HCT116 (cell line): ENCODE data around the gene P2RY14. TPM values are rescaled to one million over a fixed set of nuclear protein-coding genes. Genes with fewer than 3 reads are reported as not detected.

Experiments used
- ATAC-seq: fragments of 200-7000 bp; cut with Tn5 transposase; 2 replicates; pipeline ENCODE4 v1.9.1; 2020; ENCODE audit warnings: mild to moderate bottlenecking, moderate library complexity
- BruUV-seq: library from RNA; stranded (reverse); fragments of 400-500 nt; replicated peaks from 2 replicates; lab custom pipeline; 2021; lab: Mats Ljungman, UMichigan
- CTCF ChIA-PET: fragments of 300-600 bp; sonication (Branson Sonifier 250); formaldehyde crosslinking; loops from one replicate; lab custom pipeline; 2021; ENCODE audit warnings: antibody characterized with exemption; lab: Charles Lee
- POLR2A ChIA-PET: fragments of 300-600, 350-600 bp; sonication (Branson Sonifier 250); formaldehyde crosslinking; loops from one replicate; lab custom pipeline; 2021; ENCODE audit warnings: antibody characterized with exemption; lab: Charles Lee
- RAD21 ChIA-PET, 2 experiments: fragments of 300-600 bp; sonication (Branson Sonifier 250); formaldehyde crosslinking; loops; one replicate each; lab custom pipeline; 2023; ENCODE audit warnings: low total read pairs in 2 of 2; ENCODE audit not compliant: uncharacterized antibody in 2 of 2, unreplicated experiment in 2 of 2, low non-redundant PET in 1 of 2; lab: Charles Lee
- DNase-seq: peaks from one replicate; pipeline ENCODE4 v3.0.0-alpha.2; 2010; ENCODE audit warnings: low read depth, low spot score
- H2AFZ ChIP-seq: fragments of 200-600 bp; shearing (Covaris generic), sonication (generic); 2 replicates; pipeline ENCODE4 v1.6.1; 2017; ENCODE audit warnings: low read depth, mixed run types, mixed read lengths, antibody characterized with exemption, low read length; ENCODE audit not compliant: poor library complexity, severe bottlenecking
- H3K27ac ChIP-seq: 2 replicates; pipeline ENCODE4 v1.5.1; 2012; ENCODE audit warnings: low read depth, low read length
- H3K27me3 ChIP-seq: fragments of 200-600 bp; sonication (generic); 2 replicates; pipeline ENCODE4 v1.6.1; 2016; ENCODE audit warnings: mixed run types, low read length, mixed read lengths; ENCODE audit not compliant: insufficient read depth
- H3K36me3 ChIP-seq, 2 experiments: fragments of 200-500 bp in 1 of 2; fragments of 200-600 bp in 1 of 2; sonication (Bioruptor generic) in 1 of 2; sonication (generic) in 1 of 2; 2 replicates each; pipeline versions ENCODE4 v1.5.1 to v1.6.1; 2014 to 2016; ENCODE audit warnings: low read length in 2 of 2, inconsistent platforms in 1 of 2, mixed read lengths in 1 of 2, mixed run types in 1 of 2; ENCODE audit not compliant: insufficient read depth in 2 of 2, control insufficient read depth in 1 of 2
- H3K4me1 ChIP-seq, 2 experiments: fragments of 200-600 bp in 1 of 2; sonication (generic) in 1 of 2; 2 replicates each; pipeline versions ENCODE4 v1.5.1 to v1.6.1; 2012 to 2017; ENCODE audit warnings: low read length in 2 of 2, inconsistent platforms in 1 of 2, mild to moderate bottlenecking in 1 of 2, mixed read lengths in 1 of 2, mixed run types in 1 of 2, moderate library complexity in 1 of 2; ENCODE audit not compliant: insufficient read depth in 2 of 2, control insufficient read depth in 1 of 2
- H3K4me2 ChIP-seq: fragments of 200-600 bp; sonication (generic); 2 replicates; pipeline ENCODE4 v1.6.1; 2017; ENCODE audit warnings: mixed run types, low read length, mixed read lengths
- H3K4me3 ChIP-seq, 2 experiments: fragments of 200-600 bp in 1 of 2; sonication (generic) in 1 of 2; replicated peaks in 1 of 2; 2 replicates each; pipeline ENCODE4 v1.5.1; 2011 to 2016; ENCODE audit warnings: low read length in 2 of 2, control low read depth in 1 of 2, low read depth in 1 of 2, mild to moderate bottlenecking in 1 of 2, mixed read lengths in 1 of 2, mixed run types in 1 of 2
- H3K79me2 ChIP-seq: fragments of 200-600 bp; sonication (generic); 2 replicates; pipeline ENCODE4 v1.6.1; 2017; ENCODE audit warnings: mild to moderate bottlenecking, mixed run types, low read length, moderate library complexity, mixed read lengths; ENCODE audit not compliant: insufficient read depth
- H3K9ac ChIP-seq: fragments of 200-600 bp; sonication (generic); 2 replicates; pipeline ENCODE4 v1.6.1; 2016; ENCODE audit warnings: low read length, mixed read lengths
- H3K9me2 ChIP-seq: fragments of 200-600 bp; sonication (generic), shearing (Covaris generic); 2 replicates; pipeline ENCODE4 v1.6.1; 2017; ENCODE audit warnings: mixed run types, mild to moderate bottlenecking, moderate library complexity; ENCODE audit not compliant: insufficient read depth
- H3K9me3 ChIP-seq, 2 experiments: fragments of 200-500 bp in 1 of 2; fragments of 200-600 bp in 1 of 2; sonication (Bioruptor generic) in 1 of 2; sonication (generic) in 1 of 2; 2 replicates each; pipeline ENCODE4 v1.6.1; 2014 to 2017; ENCODE audit warnings: low read length in 2 of 2, mixed read lengths in 2 of 2, inconsistent platforms in 1 of 2, low read depth in 1 of 2, mild to moderate bottlenecking in 1 of 2, mixed run types in 1 of 2, moderate library complexity in 1 of 2; ENCODE audit not compliant: control insufficient read depth in 1 of 2, insufficient read depth in 1 of 2
- H4K20me1 ChIP-seq: fragments of 200-600 bp; sonication (generic), shearing (Covaris generic); 2 replicates; pipeline ENCODE4 v1.6.1; 2017; ENCODE audit warnings: mixed run types, mild to moderate bottlenecking, moderate library complexity; ENCODE audit not compliant: insufficient read depth
- CBX3 ChIP-seq: IDR thresholded peaks from 2 replicates; pipeline ENCODE4 v1.6.1; 2012; ENCODE audit warnings: low read depth
- CEBPB ChIP-seq: IDR thresholded peaks from 2 replicates; pipeline ENCODE4 v1.6.1; 2012; ENCODE audit warnings: low read depth
- CTCF ChIP-seq, 3 experiments: fragments of 200-600 bp in 1 of 3; sonication (generic) in 1 of 3; IDR thresholded peaks in 2 of 3; conservative IDR thresholded peaks in 1 of 3; 2 replicates each; pipeline ENCODE4 v1.5.1; 2012 to 2017; ENCODE audit warnings: low read depth in 2 of 3, low read length in 2 of 3, antibody characterized with exemption in 1 of 3, borderline replicate concordance in 1 of 3, control low read depth in 1 of 3, mild to moderate bottlenecking in 1 of 3, mixed read lengths in 1 of 3, mixed run types in 1 of 3, moderate library complexity in 1 of 3; ENCODE audit not compliant: insufficient read depth in 1 of 3
- ELF1 ChIP-seq: IDR thresholded peaks from 2 replicates; pipeline ENCODE4 v1.6.1; 2012; ENCODE audit warnings: low read depth, borderline replicate concordance
- EZH2 ChIP-seq: fragments of 200-600 bp; sonication (generic); IDR thresholded peaks from 2 replicates; pipeline ENCODE4 v1.6.1; 2017; ENCODE audit warnings: antibody characterized with exemption, mixed run types
- EZH2phosphoT487 ChIP-seq: fragments of 200-600 bp; IDR thresholded peaks from 2 replicates; pipeline ENCODE4 v1.6.1; 2018; ENCODE audit warnings: antibody characterized with exemption, borderline replicate concordance
- FOSL1 ChIP-seq: IDR thresholded peaks from 2 replicates; pipeline ENCODE4 v1.6.1; 2012; ENCODE audit warnings: low read depth
- JUND ChIP-seq: IDR thresholded peaks from 2 replicates; pipeline ENCODE4 v1.6.1; 2012
- MAX ChIP-seq: IDR thresholded peaks from 2 replicates; pipeline ENCODE4 v1.6.1; 2012
- POLR2AphosphoS5 ChIP-seq: IDR thresholded peaks from 2 replicates; pipeline ENCODE4 v1.6.1; 2011; ENCODE audit warnings: mild to moderate bottlenecking, low read depth, low read length, moderate library complexity
- SIN3A ChIP-seq: IDR thresholded peaks from 2 replicates; pipeline ENCODE4 v1.6.1; 2012; ENCODE audit warnings: low read depth
- SP1 ChIP-seq: IDR thresholded peaks from 2 replicates; pipeline ENCODE4 v1.6.1; 2012; ENCODE audit warnings: low read depth
- SRF ChIP-seq: IDR thresholded peaks from 2 replicates; pipeline ENCODE4 v1.6.1; 2012; ENCODE audit warnings: low read depth
- TCF7L2 ChIP-seq: IDR thresholded peaks from 2 replicates; pipeline ENCODE4 v1.7.0; 2011; ENCODE audit warnings: borderline replicate concordance, inconsistent platforms; ENCODE audit not compliant: insufficient read depth, insufficient read length; ENCODE audit errors: extremely low read depth
- ZNF274 ChIP-seq: fragments of 200-500 bp; sonication (Bioruptor generic); IDR thresholded peaks from 2 replicates; pipeline ENCODE4 v1.6.1; 2014; ENCODE audit warnings: mild to moderate bottlenecking, low read depth, low read length, inconsistent platforms
- intact Hi-C: fragments of 100-400 bp; cut with micrococcal nuclease; formaldehyde crosslinking; loops from 2 replicates; pipeline ENCODE4 v1.10.0; 2022
- total RNA-seq: library from RNA; stranded (reverse); gene quantifications from one replicate; pipeline ENCODE4 v1.2.1, GENCODE V29; 2021; ENCODE audit not compliant: unreplicated experiment

Gene P2RY14
- total RNA-seq, 1 experiment from 2014 or later, result not detected

- TF ChIP-seq POLR2AphosphoS5 (no peak), CTCF (IDR thresholded peaks at IDR 0.05 in 2 of 3, conservative IDR thresholded peaks at IDR 0.05 in 1 of 3; ENCODE audit: borderline replicate concordance in 1 of 3, insufficient read depth in 1 of 3, low read depth in 2 of 3, low read length in 2 of 3) (no peak)
Observed at GRCh38 chr3:151318991-151319390, 40.6 kb upstream of the P2RY14 start (continued).

DNA sequence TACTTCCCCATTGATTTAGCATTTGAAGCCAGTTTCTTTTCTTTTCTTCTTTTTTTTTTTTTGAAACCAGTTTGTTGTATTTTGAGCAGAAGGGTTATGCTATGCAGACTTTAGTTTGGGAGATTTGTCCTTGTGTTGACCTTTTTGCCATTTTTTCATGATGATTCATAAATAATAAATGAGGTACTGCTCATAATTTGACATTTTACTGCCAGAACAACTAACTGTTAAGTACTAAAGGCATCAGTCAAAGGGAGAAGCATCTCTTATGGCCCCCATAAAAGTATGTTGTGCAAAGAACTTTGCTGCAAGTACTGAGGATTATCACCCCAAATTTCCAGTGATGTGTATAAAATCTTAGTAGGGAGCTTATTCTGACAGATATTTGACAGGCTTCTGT, 40.0 kb upstream of the P2RY14 start:
- peaks cover 44 to 52% of the 10 kb centered on the region in 2 experiments for H3K4me1 ChIP-seq
- ChIA-PET POLR2A (no interaction called here), RAD21 (no interaction called here), CTCF (interaction anchor here (1.6 kb wide), 1 partner anchor 9 kb away, joined by 5 read pairs; no protein-coding TSS in a partner anchor)
- no peaks in the 10 kb centered on the region for H4K20me1 ChIP-seq
- H3K9ac ChIP-seq, result no peak overlapping the region
- BruUV-seq, result no TSS peak
- H3K27me3 ChIP-seq, result no peaks in the 10 kb centered on the region
- ATAC-seq (no peak), DNase-seq (no peak)
- H3K27ac ChIP-seq, result no peak overlapping the region
- intact Hi-C loops, result no loop called here
- no peaks in the 10 kb centered on the region for H3K9me2 ChIP-seq
- H2AFZ ChIP-seq, result no peak overlapping the region
- H3K9me3 ChIP-seq, result no peaks in the 10 kb centered on the region
- H3K79me2 ChIP-seq, result no peaks in the 10 kb centered on the region
- H3K4me2 ChIP-seq, result peak overlapping the region; percentile 77
- H3K4me3 ChIP-seq, result no peak overlapping the region
- TF ChIP-seq CBX3 (no peak), SRF (no peak), JUND (no peak), EZH2phosphoT487 (no peak), CEBPB (no peak), SIN3A (no peak), EZH2 (no peak), ELF1 (no peak), ZNF274 (no peak), MAX (no peak), SP1 (no peak), FOSL1 (no peak), CTCF (IDR thresholded peaks at IDR 0.05 in 2 of 3, conservative IDR thresholded peaks at IDR 0.05 in 1 of 3; ENCODE audit: borderline replicate concordance in 1 of 3, insufficient read depth in 1 of 3, low read depth in 2 of 3, low read length in 2 of 3) (no peak), TCF7L2 (no peak)
- H3K36me3 ChIP-seq, result no peaks in the 10 kb centered on the region
